Keratinocyte (primary cell): ENCODE data around the gene ANO7. TPM values are rescaled to one million over a fixed set of nuclear protein-coding genes. Genes with fewer than 3 reads are reported as not detected.

ENCODE experiments used
- DNase-seq: peaks from one replicate; pipeline ENCODE4 v3.0.0-alpha.2; 2011; ENCODE audit warnings: low read depth, missing footprints, low spot score
- FAIRE-seq: peaks from 2 replicates; lab custom pipeline; 2011; peaks lifted over from hg19 to GRCh38; lab: Jason Lieb, UNC
- H2AFZ ChIP-seq: 2 replicates; pipeline ENCODE4 v1.6.0; 2012; ENCODE audit warnings: low read length, control low read depth, inconsistent platforms; ENCODE audit not compliant: control insufficient read depth
- H3K27ac ChIP-seq: 2 replicates; pipeline ENCODE4 v1.5.1; 2011; ENCODE audit warnings: low read length; ENCODE audit not compliant: control insufficient read depth, insufficient read depth
- H3K27me3 ChIP-seq: 3 replicates; pipeline ENCODE4 v1.6.0; 2011; ENCODE audit warnings: low read length; ENCODE audit not compliant: control insufficient read depth, insufficient read depth; ENCODE audit errors: extremely low read depth
- H3K36me3 ChIP-seq, 2 experiments: 2 replicates in 1 of 2; 3 replicates in 1 of 2; pipeline ENCODE4 v1.5.1; 2011; ENCODE audit warnings: low read length in 2 of 2, mild to moderate bottlenecking in 1 of 2; ENCODE audit not compliant: control insufficient read depth in 2 of 2, insufficient read depth in 2 of 2; ENCODE audit errors: extremely low read depth in 1 of 2
- H3K4me1 ChIP-seq: 3 replicates; pipeline ENCODE4 v1.5.1; 2011; ENCODE audit warnings: low read length; ENCODE audit not compliant: control insufficient read depth, insufficient read depth; ENCODE audit errors: extremely low read depth
- H3K4me2 ChIP-seq: 3 replicates; pipeline ENCODE4 v1.6.0; 2011; ENCODE audit warnings: low read depth, low read length; ENCODE audit not compliant: control insufficient read depth, insufficient read depth; ENCODE audit errors: extremely low read depth
- H3K4me3 ChIP-seq, 3 experiments: fragments of 200-600 bp in 1 of 3; sonication (generic) in 1 of 3; 2 replicates in 2 of 3; 3 replicates in 1 of 3; pipeline ENCODE4 v1.5.1; 2011 to 2016; ENCODE audit warnings: low read length in 3 of 3, mild to moderate bottlenecking in 3 of 3, control low read depth in 2 of 3, inconsistent platforms in 1 of 3, low read depth in 1 of 3, mixed read lengths in 1 of 3, mixed run types in 1 of 3, moderate library complexity in 1 of 3; ENCODE audit not compliant: control insufficient read depth in 2 of 3, insufficient read depth in 2 of 3; ENCODE audit errors: extremely low read depth in 1 of 3
- H3K79me2 ChIP-seq: 2 replicates; pipeline ENCODE4 v1.6.0; 2012; ENCODE audit warnings: low read length; ENCODE audit not compliant: control insufficient read depth, insufficient read depth
- H3K9ac ChIP-seq: 3 replicates; pipeline ENCODE4 v1.6.0; 2011; ENCODE audit warnings: low read length; ENCODE audit not compliant: control insufficient read depth, insufficient read depth; ENCODE audit errors: extremely low read depth
- H3K9me1 ChIP-seq: 3 replicates; pipeline ENCODE4 v1.6.0; 2011; ENCODE audit warnings: low read length; ENCODE audit not compliant: control insufficient read depth, insufficient read depth; ENCODE audit errors: extremely low read depth
- H3K9me3 ChIP-seq: 2 replicates; pipeline ENCODE4 v1.5.1; 2012; ENCODE audit warnings: low read depth, low read length; ENCODE audit not compliant: control insufficient read depth
- H4K20me1 ChIP-seq: 3 replicates; pipeline ENCODE4 v1.6.0; 2011; ENCODE audit warnings: low read length; ENCODE audit not compliant: control insufficient read depth, insufficient read depth; ENCODE audit errors: extremely low read depth
- CTCF ChIP-seq, 3 experiments: IDR thresholded peaks in 1 of 3; conservative IDR thresholded peaks in 1 of 3; optimal IDR thresholded peaks in 1 of 3; 2 replicates in 2 of 3; 3 replicates in 1 of 3; pipeline versions ENCODE3 to v1.5.1; 2011; ENCODE audit warnings: low read length in 3 of 3, mild to moderate bottlenecking in 3 of 3, moderate library complexity in 2 of 3, control low read depth in 1 of 3, inconsistent platforms in 1 of 3; ENCODE audit not compliant: insufficient read depth in 2 of 3; ENCODE audit errors: extremely low read depth in 1 of 3
- EZH2 ChIP-seq: IDR thresholded peaks from one replicate; pipeline ENCODE4 v1.6.1; 2012; ENCODE audit warnings: inconsistent platforms, mild to moderate bottlenecking, low read length, moderate library complexity
- dilution Hi-C: fragments of 300-500 bp; cut with MboI; formaldehyde crosslinking; loops from one replicate; pipeline ENCODE4 v1.7.0; 2020; ENCODE audit warnings: low sequenced_read_pairs; ENCODE audit not compliant: extremely low pct_ligation_motif_present
- polyA plus RNA-seq, 5 experiments: library from polyadenylated mRNA; depleted of rRNA in 3 of 5; stranded (reverse) in 3 of 5; stranded (forward) in 1 of 5; unstranded in 1 of 5; fragments of >200 nt; gene quantifications; 1 replicate in 1 of 5; 2 replicates in 3 of 5; 3 replicates in 1 of 5; pipeline versions ENCODE4 v1.2.1 to v1.2.3, GENCODE V29; 2011 to 2012; ENCODE audit warnings: missing spikeins in 2 of 5, low read depth in 1 of 5, low replicate concordance in 1 of 5

The ANO7 gene
- polyA plus RNA-seq, 1 donor (not counting 4 experiments of a cell fraction or from before 2014, with no cell fraction given), result 0.14 TPM

- peaks cover 4% of the 10 kb centered on the region for H4K20me1 ChIP-seq
- H3K9ac ChIP-seq, result no peak overlapping the region
- peaks cover 12% of the 10 kb centered on the region for H3K79me2 ChIP-seq
- no peak overlapping the region for H3K4me2 ChIP-seq
- dilution Hi-C loops, result no loop called here
- H3K9me1 ChIP-seq, result no peaks in the 10 kb centered on the region
- no peak overlapping the region for H2AFZ ChIP-seq
- TF ChIP-seq CTCF (optimal IDR thresholded peaks at IDR 0.05 in 1 of 3, IDR thresholded peaks at IDR 0.05 in 1 of 3, conservative IDR thresholded peaks at IDR 0.05 in 1 of 3; ENCODE audit: extremely low read depth in 1 of 3, insufficient read depth in 2 of 3, low read length in 3 of 3), result no peak
- TF ChIP-seq EZH2, result no peak
- H3K36me3 ChIP-seq, result peaks cover 54 to 67% of the 10 kb centered on the region in 2 experiments
- no peaks in the 10 kb centered on the region for H3K4me1 ChIP-seq
- FAIRE-seq (no peak), DNase-seq (no peak)
- H3K27me3 ChIP-seq, result no peaks in the 10 kb centered on the region
- no peak overlapping the region for H3K4me3 ChIP-seq
- H3K27ac ChIP-seq, result no peak overlapping the region
- H3K9me3 ChIP-seq, result no peaks in the 10 kb centered on the region
These were observed 52.0 kb downstream of the ANO7 start for GRCh38 chr2:241240320-241241004.

- no peaks in the 10 kb centered on the region for H3K9me3 ChIP-seq
- no peak overlapping the region for H3K4me2 ChIP-seq
- DNase-seq, result no peak
- no peaks in the 10 kb centered on the region for H4K20me1 ChIP-seq
- FAIRE-seq, result no peak
- dilution Hi-C loops, result no loop called here
- H3K9me1 ChIP-seq, result no peaks in the 10 kb centered on the region
- H3K36me3 ChIP-seq, result peaks cover 46 to 59% of the 10 kb centered on the region in 2 experiments
- H3K27me3 ChIP-seq, result no peaks in the 10 kb centered on the region
- H3K79me2 ChIP-seq, result peaks cover 12% of the 10 kb centered on the region
- no peak overlapping the region for H2AFZ ChIP-seq
- TF ChIP-seq EZH2 (no peak), CTCF (optimal IDR thresholded peaks at IDR 0.05 in 1 of 3, IDR thresholded peaks at IDR 0.05 in 1 of 3, conservative IDR thresholded peaks at IDR 0.05 in 1 of 3; ENCODE audit: extremely low read depth in 1 of 3, insufficient read depth in 2 of 3, low read length in 3 of 3) (no peak)
- H3K4me1 ChIP-seq, result no peaks in the 10 kb centered on the region
- no peak overlapping the region for H3K27ac ChIP-seq
- no peak overlapping the region for H3K9ac ChIP-seq
- H3K4me3 ChIP-seq, result no peak overlapping the region
These were observed 53.2 kb downstream of the ANO7 start for GRCh38 chr2:241241669-241242068.
